HG03045 (cell line): ENCODE data around the gene UNC119.

Source experiments
- ATAC-seq: cut with Tn5 transposase; IDR thresholded peaks from one replicate; pipeline ENCODE4 v1.9.1; 2021; ENCODE audit warnings: mild to moderate bottlenecking, moderate library complexity; ENCODE audit not compliant: unreplicated experiment

UNC119 gene

DNA sequence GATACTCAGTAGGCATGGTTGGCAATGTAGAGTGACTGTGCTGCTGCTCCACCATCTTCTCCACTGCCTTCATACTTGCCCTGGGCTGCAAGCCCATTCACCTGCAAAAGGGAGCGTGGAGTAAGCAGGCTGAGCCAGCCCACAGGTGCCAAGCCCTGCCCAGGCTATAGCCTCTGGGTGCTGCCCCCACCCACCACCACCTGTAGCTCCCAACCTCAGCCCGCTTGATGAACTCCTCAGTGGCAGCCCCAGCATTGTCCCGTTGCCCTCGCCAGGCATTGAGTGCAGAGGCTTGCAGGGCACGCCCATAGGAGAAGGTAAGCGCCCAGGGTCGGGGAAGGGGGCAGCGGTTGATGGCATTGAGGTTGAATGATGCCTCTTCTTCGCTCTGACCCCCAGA is 21.1 kb upstream of the UNC119 start:
- no peak for ATAC-seq

DNA sequence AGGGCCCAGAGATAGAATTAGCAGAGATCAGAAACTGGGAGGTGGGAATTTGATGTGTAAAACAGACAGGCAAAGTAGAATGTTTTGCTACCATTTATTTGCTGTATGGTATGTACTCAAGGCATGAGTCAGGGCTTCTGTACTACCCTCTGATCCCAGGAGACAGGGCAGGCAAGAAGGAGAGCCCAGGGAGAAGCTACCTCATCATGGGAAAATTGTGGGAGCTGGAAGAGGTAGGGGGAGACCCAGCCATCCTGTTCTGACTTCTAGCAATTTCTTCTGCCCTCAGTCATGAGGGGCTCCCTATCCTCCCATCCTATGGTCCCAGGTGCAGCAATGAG is 20.6 kb upstream of the UNC119 start:
- no peak for ATAC-seq

DNA sequence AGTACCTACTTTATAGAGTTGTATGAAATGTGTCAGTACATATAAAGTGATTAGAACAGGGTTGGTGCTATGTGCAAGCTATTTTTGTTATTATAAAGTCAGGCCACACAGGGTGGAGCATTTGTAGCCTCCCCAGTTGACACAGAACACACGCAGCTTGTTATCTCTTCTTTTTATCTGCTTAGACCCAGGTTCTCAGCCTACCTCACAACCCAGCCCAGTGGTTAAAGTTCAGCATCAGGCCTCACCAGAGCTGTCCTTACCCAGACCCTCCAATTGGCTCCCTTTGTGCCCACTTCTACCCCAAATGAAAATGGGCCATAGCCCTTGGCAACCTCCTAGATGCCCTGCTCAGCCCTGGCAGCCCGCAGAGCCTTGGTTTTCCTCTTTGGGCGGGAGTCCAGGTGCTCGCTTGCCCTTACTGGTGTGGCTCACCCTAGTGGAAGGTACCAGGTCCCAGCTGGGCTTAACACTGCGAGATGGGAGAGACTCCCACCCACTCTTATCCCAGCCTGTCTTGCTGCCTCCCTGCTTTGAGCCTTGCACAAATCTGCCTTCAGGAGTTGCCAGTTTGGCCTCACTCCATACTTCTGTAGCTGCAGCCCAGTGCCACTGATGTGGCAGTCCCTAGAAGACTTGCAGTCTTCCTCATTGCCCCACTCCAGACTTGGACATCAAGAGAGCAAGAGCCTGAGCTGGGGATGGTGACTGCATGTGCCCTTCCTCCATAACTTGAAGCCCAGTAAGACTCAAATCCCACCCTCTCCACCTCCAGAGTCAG is 20.0 kb upstream of the UNC119 start:
- ATAC-seq, result no peak

DNA sequence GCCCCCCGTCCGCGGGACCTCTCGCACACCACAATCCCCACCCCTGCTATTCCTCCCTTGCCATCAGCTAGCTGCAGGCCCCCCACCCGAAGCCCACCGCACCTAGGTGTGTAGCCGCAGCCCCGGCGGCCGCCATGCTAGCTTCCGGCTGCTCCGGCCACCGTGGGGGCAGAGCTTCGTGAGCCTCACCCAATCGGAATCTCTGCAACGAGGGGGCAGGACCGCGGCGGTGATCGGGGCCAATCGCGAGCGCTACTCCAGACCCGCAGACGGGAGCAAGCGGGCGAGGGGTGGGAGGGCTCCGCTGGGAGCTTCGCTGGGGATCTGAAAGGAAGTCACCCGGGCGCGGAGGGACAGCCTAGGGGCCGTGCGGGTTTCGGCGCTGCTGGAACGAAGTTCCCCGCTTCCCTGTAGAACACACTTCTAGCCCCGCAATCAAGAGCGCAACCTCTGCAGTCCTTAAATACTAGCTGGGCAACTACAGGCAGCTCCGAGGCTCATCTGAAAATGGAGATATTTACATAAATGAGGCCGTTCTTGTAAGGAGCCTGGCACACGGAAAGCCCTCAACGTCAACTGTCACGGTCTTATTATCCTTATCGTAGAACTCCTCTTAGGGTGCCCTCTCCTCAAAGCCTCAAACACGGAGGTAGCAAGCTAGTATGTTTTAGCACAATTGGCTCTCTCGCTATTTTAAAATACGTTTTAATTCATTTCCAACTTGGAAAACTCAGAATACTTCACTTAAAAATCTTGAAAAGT is 19.1 kb upstream of the UNC119 start, which contains the start of gene PIGS:
Gene PIGS, minus strand, starts transcription at position 164 of the 762 bp plus-strand sequence. Its CDS starts 28 bp downstream, at position 136.
- peak; percentile 90 for ATAC-seq

DNA sequence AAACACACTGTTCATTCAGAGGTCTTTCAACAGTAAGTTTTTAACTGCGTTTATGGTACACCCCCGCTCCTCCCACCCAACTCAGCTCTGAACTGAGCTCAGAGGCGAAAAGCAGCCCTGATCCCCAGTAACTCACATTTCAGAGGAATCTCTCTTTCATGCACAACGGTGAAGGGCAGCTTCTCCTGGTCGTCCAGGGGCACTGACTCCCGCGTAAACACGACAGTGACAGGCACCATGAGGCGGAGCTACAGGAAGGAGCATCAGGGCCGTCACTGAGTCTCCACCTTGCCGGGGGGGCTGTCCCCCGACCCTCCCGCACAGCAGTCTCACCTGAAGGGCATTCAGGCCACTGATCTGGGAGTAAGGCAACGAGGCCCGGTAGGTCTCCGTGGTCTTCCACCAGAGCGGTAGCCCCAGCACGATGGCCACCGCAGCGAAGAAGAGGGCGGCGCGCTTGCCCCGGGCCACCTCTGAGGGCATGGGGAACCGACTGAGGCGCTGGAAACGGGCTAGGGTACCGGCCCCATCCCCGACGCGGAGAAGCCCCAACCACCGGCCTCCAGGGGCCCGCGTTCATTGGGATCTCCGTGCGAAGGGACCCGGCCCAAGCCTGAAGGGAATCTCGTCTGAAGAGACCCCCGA is 18.4 kb upstream of the UNC119 start:
- peak; percentile 22 for ATAC-seq

DNA sequence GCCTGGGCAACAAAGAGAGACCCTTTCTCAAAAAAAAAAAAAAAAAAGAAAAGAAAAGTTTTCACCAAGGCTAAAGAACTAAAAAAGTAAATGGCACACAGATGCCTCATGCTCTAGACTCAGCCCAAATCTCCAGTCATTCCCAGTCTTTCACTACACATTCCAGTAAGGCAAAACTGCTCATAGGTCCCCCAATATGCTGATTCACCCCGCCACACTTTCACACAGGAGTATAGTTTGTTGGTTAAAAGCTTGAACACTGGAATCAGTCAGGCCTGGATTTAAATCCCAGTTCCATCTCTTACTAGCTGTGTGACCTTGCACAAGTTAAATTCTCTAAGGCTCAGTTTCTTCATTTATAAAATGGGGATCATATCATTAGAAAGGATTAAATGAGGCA is 17.0 kb upstream of the UNC119 start:
- ATAC-seq, result no peak

DNA sequence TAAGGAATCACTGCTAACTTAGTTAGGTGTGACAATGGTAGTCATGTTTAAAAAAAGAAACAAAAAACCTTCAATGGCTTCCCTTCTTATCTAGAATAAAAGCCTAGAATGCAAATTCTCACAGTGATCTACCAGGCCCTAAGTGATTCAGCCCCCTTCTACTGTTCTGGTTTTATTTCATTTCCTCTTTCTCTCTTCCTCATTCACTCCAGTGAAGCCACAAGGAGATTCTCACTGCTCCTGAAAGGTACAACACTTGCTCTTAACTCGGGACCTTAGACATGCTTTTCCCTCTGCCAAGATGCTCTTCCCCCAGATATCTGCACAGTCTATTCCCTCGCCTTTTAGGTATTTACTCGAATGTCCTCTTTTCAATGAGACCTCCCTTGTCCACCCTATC is 15.2 kb upstream of the UNC119 start:
- ATAC-seq, result no peak

DNA sequence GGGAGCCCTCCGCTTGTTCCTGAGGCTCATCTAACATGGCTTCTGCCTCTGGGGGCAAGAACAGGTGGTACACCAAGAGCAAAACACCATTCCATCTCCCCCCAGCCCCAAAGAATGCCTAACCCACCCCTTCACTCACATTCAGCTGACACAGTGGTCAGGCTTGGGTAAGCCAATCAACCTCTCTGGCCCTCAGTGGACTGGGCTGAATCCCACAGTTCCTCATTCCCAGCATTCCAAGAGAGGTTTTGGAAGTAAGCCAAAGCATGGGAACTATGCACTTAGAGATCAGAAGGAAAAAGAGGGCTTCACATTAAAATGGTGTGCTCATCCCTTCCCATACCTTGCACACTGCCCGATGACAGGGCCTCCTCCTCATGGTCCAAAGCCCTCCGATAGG is 11.1 kb upstream of the UNC119 start:
- ATAC-seq, result no peak

DNA sequence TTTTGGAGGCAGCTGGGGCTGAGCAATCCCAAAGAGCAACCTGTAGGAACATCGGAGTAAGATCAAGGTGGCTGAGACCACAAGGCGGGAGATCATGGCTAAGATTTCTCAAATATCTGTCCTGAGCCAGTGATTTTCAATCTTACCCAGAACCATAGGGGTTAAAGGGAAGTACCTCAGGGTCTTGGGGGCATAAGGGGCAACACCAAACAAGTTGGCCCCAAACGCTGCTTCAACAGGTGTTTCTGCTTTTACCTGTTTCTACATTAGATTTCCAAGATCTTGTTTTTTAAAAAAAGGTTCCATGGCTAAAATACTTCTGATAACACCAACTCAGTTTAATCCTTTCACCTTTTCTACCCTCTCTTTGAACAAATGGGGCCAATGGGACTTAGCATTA is 2.6 kb upstream of the UNC119 start:
- no peak for ATAC-seq

DNA sequence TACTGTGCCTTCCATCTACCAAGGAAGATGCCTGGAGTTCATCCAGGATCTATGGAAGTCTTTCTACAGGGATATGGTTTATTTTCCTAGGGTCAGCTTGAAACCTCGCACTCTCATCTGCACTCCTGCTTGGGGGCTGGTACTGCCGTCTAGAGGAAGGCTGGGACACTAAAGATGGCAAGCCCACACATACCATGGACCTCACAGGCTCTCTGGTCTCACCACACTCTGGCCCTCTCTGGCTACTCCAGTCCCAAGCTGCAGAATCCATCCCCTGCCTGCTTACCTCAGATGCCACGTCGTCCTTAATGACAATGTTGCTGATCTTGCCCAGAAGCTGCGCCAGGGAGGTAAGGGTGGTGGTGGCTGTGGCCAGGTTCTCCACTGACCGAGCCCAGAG is 2.1 kb upstream of the UNC119 start:
- ATAC-seq, result no peak

DNA sequence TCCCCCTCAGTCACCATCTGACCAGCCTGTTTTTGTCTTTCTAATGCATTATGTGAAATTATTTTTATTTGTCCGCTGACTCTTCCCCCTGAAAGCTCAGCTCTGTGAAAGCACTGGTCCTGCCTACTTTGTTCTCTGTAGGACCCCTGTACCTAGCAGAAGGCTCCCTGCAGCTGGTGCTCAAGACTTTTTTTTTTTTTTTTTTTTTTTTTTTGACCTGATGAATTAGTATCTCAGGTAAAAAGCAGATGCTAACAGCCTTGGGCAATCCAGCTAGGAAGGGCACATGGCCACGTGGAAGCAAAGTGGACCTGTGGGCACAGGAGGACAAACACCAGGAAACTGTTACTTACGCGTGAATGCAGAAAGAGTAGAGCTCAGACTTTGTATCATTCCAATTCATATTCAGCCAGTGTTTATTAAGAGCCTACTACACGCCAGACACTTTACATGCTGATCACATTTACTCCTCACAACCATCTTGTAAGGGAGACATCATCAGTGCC is 629 bp upstream of the UNC119 start:
- no peak for ATAC-seq

DNA sequence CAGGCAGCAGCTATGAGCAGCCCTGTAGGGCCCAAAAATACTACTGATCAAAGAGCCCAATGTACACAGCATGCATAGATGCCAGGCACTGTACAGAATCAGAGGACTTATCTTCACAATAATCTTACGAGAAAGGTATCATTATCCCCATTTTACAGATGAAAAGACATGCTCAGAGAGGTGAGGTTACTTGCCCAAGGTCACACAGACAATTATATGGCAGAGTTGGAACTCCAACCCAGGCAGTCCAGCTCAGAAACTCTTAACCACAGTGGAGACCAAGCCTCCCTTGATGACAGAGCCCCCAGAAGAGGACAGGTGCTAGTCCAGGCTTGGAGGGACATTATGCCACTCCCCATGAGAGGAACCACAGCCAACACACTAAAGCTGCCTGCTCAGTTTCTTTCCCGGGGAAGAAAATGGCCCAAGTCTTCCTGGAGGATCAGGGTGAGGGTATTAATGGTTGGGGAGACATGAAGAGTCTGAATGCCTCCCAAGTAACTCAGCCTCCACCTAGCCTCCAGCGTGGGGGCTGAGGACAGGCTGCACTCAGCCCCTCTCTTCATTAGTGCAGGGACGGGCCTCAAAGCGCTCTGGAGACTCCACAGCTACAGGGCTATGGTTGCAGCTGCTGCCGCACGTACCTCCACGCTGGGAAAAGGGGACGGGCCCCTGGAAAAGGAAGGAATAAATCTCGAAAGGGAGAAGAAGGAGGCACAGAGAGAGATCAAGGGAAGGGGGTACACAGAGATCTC is 826 bp downstream of the UNC119 start:
- ATAC-seq, result no peak

DNA sequence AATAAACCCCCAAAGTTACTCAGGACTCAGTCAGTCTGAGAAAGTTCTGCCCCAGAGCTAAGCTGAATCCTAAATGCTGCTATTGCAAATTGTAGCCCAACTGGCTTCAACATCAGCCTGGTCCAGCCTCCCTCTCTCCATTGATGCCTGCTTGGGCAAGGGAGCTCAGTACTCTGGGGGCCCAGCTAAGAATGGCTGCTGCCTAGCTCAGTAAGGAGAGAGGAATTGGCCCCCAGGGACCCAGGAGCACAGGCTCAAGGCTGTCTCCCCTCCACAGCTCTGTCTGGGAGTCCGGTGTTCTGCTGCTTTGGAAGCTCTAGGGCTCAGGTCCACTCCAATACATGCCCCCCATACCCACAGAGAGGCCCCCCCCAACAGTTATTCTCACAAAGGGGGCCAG is 1.6 kb downstream of the UNC119 start:
- ATAC-seq, result no peak

DNA sequence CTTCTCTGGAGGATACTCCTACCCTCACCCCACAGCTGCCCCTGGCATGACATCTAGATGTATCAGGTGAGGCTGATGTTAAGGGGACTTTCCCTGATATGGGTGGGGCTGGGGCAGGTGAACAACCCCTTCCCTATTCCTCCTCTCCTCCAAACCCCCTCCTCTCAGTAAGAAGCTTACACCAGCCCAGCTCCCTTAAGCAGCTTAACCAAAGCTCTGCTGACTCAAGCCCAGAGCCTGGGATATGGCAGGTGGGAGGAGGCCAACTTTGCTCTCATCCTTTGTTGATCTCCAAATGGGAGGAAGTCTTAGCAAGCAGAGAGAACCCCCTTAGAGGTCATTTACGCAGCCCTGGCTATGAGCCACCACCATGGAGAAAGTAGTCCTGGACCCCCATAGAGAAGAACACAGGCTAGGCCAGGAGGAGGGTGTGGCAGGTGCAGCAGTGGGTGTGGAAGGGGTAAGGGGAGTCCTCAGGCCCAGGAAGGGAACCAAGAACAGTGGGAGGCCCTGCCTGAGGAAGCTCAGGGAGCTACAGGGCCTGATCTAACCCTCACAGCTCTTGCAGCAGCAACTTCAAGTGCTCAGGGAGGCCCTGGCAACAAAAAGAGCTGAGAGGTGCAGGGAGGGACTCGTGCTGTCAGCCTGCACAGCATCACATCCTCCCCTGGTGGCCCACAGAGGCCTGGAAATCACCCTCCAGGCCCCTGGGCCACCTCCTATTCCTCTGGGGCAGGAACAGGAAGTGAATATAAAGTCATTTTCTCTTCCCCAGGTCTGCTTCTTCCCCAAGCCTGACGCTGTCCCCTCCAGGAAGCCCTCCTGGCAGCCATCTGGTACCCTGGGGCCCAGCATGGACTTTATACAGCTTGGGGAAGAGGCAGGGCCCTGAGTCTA is 2.9 kb downstream of the UNC119 start:
- no peak for ATAC-seq

DNA sequence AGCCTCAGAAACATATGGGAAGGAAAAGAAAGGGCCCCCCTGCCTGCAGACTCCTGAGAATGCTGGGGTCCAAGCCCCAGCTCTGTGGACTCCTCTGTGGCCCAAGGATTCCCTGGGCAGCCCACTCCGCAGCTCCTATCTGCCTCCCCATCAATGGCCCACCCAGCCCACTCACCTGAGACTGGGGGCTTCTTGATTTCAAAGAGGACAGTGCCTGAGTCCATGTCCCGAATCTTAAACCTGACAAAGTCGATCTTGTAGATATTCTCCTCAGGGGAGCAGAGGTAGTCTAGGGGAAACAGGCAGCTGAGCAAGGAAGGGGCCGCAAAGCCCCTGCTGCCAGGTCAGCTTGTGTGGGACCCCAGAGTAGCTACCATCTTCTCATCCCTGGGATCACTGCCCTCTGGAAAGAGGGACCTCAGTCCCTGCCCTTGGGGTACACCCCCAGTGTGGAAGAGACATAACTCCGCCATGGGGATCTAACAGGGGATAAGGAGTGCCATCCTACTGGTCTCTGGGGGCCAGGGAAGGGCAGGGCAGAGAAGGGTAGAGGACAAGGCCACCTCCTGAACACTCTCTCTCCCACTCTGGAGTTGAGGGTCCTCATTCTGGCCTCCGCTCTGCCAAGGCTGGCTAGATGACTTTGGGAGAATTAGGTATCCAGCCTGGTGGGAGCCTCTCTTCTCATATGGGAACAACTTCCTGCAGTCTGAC is 3.9 kb downstream of the UNC119 start:
- no peak for ATAC-seq

DNA sequence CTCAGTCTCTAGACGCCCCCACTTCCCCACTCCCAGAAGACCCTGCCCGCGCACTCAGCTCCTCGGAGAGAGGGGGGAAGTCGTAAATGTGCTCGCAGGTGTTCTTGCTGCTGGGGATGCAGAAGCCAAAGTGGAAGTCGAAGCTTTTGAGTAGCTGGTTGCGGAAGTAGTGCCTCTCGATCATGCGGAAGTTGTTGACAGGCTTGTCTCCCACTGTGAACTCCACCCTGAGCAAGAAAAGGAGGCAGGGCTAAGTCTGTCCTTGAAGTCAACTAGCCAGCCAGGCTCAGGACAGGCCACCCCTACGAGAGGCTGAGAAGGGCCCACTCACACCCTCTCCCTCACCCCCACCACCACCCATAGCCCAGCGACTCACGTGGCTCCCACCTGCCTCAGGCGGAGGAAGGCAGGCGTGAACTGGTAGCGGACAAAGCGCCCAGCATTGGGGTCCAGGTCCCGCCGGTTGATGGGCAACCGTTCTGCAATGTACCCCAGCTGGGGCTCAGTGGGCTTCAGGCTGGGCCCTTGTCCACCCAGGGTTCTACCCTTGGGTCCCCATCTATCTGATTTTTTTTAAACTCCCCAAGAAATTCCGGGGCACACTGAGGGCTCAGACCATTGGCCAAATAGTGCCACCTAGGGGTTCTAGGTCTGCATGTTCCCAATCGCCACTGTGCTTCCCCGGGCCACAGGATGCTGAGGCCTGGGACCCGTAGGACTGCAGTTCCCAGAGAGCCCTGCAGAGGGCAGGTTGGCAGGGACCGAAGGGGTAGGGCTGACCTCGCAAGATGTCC is 4.6 kb downstream of the UNC119 start:
- no peak for ATAC-seq

DNA sequence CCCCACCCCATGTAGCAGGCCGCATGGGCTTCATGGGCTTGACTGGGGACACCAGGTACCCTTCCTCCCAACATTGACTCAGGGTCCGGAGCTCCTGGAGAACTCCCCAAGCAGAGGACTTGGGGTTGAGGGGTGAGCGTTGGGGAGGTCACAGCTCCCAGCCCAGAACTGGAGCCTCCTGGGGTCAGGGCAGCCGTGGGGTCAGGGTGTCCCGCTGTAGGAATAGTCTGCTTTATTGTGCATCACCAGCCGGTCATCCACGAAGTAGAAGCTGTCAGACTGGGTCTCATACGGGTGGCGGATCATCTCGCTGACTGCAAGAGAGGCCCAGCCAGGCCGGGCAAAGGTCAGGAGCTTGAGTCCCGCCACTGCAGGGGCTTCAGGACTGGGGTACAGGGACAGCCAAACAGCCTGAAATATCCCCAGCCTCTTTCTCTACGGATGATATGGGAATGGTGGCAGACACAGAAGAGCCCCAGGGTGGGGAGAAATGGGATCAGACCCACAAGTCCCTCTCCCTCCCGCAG is 5.3 kb downstream of the UNC119 start:
- no peak for ATAC-seq

DNA sequence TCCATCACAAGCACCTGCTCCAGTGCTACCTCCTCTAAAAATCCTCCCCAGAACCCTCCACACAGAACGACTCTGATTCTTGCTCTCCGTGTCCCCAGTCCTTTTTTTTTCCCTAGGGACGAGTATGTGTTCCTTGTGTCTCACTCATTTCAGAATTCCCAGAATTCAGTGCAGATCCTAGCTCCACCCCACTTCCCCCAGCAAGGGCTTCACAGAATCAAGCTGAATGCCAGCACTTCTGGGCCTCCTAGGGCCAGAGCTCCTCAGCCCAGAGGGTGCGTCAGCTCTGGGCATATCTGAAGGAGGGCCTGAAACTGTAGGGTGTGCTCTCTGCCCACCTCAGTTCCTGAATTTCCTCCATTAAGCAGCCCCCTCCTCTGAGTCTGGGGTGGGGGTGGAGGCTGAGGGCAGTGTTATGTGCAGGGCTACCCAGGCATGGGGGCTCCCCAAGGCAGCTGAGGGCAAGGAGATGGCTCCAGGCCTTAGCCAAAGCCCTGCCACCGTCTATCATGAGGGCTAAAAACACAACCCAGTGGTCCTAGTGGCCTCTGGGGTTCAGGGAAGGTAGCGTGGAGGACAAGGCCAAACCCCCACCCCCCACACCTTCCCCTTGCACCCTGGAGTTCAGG is 6.5 kb downstream of the UNC119 start:
- ATAC-seq, result no peak
